ENCODE results near the gene IBA57. TPM values are rescaled to one million over a fixed set of nuclear protein-coding genes. Genes with fewer than 3 reads are reported as not detected.

Gene IBA57
- 12.7 TPM for total RNA-seq
- long read RNA-seq, full-length matches to known transcripts: 7 of 11 reads
- long read RNA-seq, partial matches to known transcripts: 1 of 11 reads
- long read RNA-seq, other reads (novel, unspliced or antisense): 3 of 11 reads

GRCh38 chr1:228165372-228166169 is at the start of gene IBA57:
Gene IBA57, plus strand, starts transcription at chr1:228165804. Its CDS starts 13 bp downstream, at chr1:228165817.
- ATAC-seq (peak; percentile 94), DNase-seq (ENCODE audit: missing footprints) (peak; percentile 100)
- intact Hi-C loops (cut with DNase I): loop anchor here (1.0 to 2.0 kb wide), 3 partner anchors 25 to 42 kb away; partner anchors contain the start of gene GUK1

DNA sequence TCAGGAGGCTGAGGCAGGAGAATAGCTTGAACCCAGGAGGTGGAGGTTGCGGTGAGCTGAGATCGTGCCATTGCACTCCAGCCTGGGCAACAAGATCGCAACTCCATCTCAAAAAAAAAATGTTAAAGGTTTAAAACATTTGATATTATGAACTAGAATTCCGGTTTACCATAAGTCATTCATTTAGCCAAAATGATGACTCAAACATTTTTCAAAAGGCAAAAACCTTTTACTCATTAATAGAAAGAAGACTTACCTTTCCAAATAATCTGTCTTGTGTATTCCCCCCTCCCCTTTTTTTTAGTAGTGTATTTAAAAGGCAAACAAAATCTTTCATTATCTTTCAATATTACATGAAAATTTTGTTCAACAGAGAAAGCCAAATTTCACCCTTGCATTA is 48.3 kb upstream of the IBA57 start:
- no peak for ATAC-seq
- no peak for DNase-seq (ENCODE audit: missing footprints)
- intact Hi-C loops (cut with DNase I): no loop called here

- ATAC-seq: no peak
- intact Hi-C loops (cut with DNase I): no loop called here
- no peak for DNase-seq (ENCODE audit: missing footprints)
These were observed 47.6 kb upstream of the IBA57 start for GRCh38 chr1:228118040-228118439.

DNA sequence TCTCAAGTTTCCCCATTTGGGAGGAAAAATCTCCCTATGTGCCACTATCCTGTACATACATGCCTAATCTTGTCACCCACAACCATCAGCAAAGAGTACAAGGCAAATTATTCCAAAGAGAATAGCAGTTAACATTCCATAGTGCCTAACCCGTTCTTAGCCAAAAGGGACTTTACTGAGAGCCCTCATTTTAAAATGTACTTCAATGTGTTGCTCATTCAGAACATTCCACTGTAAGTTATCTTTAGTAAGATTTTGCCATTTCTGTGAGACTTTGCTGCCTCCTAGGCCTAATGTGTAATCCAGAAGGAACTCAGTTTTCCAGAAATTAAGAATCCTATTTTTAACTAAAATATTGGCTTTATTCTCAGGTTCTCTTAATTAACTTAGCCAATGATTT is 45.3 kb upstream of the IBA57 start:
- intact Hi-C loops (cut with DNase I): no loop called here
- ATAC-seq (no peak), DNase-seq (ENCODE audit: missing footprints) (no peak)

DNA sequence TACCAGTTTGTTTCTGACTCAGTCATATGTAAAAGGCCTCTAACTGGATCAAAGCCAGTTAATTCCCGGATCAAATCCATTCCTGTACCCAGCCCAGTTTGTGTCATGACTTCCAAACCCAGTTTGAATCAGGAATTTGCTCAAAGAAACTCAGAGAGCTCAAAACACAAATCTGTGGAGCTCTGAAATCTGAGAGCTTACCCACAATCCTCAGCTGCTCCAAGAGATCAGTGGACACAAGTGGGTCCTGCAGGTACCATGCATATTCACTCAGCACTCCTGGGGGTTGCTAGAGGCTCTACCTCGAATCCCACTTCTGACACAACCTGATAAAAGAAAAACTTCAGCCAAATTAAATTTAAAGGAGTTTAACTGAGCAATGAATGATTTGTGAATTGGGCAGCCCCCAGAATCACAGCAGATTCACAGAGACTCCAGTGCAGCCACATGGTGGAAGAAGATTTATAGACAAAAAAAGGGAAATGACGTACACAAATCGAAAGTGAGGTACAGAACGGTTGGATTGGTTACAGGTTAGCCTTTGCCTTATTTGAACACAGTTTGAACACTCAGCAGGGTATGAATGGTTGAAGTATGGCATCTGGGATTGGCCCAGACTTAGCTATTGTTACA is 44.6 kb upstream of the IBA57 start:
- intact Hi-C loops (cut with DNase I): no loop called here
- ATAC-seq (no peak), DNase-seq (ENCODE audit: missing footprints) (no peak)

DNA sequence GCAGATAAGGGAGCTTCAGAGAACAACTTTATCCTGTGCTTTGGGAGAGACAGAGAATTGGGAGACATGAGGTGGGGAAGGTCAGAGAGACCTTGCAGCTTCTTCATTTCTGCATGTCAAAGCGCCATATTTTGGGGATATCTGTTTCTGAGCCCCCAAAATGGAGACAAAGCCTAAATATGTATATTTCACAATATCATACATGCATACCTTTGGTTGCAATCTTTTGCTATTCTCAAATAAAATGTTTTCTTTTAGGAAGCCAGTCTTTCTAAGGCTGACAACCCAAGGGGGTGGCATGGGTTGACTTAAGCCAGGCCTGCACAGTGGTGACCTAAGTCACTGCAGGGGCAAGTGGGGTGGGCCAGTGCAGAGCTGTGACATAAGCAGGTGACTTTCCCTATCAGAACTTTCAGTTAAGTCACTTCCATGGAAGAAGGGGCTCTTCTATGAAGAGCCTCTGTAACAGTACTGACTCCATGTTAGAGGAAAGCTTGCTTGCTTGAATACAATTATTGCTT is 42.6 kb upstream of the IBA57 start:
- ATAC-seq (no peak), DNase-seq (ENCODE audit: missing footprints) (no peak)
- intact Hi-C loops (cut with DNase I): no loop called here

DNA sequence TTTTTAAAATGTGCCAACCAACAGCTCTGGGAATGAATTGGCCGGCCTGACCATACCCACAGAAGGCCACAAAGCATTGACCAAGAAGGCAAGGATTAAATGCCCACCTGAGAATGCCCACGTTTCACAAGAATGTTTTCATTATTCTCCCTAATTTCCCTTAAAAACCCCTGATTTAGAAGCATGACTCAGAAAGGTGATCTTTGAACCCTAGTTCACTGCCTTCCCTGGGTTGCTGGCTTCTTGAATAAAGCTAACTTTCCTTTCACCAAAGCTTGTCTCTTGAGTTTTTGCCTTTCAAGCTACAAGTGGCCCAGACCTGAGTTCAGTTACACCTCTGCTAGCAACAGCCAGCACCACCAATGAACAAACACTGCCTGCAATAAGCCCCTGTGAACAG is 42.1 kb upstream of the IBA57 start:
- DNase-seq (ENCODE audit: missing footprints) (no peak), ATAC-seq (no peak)
- intact Hi-C loops (cut with DNase I): no loop called here

DNA sequence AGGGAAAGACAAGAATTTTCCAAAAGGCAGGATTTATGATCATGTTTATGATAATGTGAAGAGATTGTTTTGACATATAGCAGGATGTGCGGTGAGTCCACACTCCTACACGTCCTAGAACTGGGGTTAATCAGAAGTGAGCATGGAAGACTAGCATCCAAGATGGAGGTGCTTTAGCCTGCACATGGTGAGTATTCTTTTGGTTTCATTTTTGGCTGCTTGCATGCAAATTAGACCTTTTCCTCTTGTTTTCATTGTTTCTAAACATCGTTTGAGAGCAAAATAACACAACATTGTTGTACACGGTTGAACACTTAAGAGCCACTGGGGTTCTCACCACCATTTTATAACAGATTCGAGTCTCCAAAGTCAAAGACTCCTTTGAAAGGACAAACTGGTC is 40.4 kb upstream of the IBA57 start:
- no peak for ATAC-seq
- intact Hi-C loops (cut with DNase I): no loop called here
- no peak for DNase-seq (ENCODE audit: missing footprints)

DNA sequence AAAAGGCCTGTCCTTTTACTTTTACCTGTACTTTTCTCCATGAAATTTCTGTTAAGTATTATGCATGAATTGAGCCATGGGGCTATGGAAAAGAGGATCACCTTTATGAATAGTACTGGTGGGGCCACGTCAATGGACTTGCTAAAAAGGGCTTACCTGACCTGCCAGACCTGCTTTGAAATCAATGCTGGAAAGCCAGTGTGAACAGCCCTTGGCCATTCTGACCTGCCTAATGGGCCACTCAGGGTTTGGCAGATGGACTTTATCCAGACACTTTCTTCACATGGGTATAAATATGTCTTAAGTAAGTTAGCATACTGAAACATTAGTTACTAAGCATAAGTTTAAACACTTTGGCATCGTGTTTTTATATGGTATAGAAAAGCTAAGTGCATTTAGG is 33.8 kb upstream of the IBA57 start:
- DNase-seq (ENCODE audit: missing footprints) (no peak), ATAC-seq (no peak)
- intact Hi-C loops (cut with DNase I): loop anchor here (2.0 kb wide), 2 partner anchors 35 to 383 kb away; no protein-coding TSS in a partner anchor

DNA sequence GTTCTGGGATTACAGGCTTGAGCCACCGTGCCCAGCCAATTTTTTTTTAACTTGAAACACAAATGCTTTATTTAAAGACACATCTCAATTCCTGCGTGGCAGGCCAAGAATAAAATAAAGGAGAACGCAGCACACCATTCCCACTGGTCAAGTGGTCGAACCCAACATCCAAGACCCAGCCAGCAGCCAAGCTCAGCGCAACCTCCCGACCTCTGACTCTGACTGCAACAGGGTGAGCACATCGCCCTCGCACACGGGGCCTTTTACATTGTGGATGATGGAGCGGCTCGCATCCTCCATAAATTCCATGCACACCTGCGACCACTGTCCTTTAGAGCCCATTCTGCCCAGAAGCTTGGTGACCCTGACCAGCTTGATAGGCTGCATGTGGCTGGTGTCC is 31.0 kb upstream of the IBA57 start:
- DNase-seq (ENCODE audit: missing footprints) (no peak), ATAC-seq (no peak)
- intact Hi-C loops (cut with DNase I): no loop called here

- intact Hi-C loops (cut with DNase I): no loop called here
- no peak for DNase-seq (ENCODE audit: missing footprints)
- no peak for ATAC-seq
These were observed 28.7 kb upstream of the IBA57 start for GRCh38 chr1:228136901-228137300.

- ATAC-seq (no peak), DNase-seq (ENCODE audit: missing footprints) (no peak)
- intact Hi-C loops (cut with DNase I): no loop called here
These were observed 26.1 kb upstream of the IBA57 start for GRCh38 chr1:228139406-228139930.

DNA sequence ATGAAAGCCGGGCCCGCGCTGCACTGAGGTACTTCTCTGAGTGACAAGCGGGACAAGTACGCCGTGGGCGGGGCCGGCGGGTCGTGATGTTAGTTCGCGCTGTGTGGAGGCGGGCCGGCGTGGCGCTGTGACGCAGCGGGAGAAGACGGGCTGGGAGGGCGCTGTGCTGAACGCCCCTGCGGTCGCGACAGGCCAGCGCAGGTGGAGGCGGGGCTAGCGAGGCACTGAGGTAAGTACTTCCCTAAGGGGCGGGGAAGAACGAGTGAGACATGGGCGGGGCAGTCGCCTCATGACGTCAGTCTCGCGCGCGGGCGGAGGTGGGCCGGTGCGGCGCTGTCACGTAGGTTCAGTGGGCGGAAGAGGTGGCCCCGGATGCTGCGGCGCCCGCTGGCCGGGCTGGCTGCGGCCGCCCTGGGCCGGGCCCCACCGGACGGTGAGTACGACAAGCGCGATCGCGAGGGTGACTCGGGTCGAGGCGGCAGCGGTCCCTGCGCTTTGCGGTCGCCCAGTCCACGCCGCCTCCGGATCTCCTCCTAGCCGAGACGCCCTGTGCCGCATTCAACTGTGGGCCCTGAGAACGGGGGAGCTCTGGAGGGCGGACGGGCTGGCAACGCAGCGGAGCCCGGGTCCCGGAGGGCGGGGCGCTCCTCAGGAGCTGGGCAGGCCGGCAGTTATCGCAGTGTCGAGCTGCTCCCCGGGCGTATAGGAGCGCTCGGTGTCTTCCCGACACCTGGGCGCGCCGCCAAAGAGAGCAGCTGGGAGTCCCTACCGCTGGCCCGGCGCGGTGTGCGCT is 25.5 kb upstream of the IBA57 start, which contains the start of gene GUK1:
Gene GUK1, plus strand, starts transcription at position 349 of the 793 bp plus-strand sequence. Its CDS starts 24 bp downstream, at position 373.
- DNase-seq (ENCODE audit: missing footprints) (peak; percentile 100), ATAC-seq (peak; percentile 95)
- intact Hi-C loops (cut with DNase I): loop anchor here (1.0 to 2.0 kb wide), 3 partner anchors 25 to 69 kb away; partner anchors contain the start of genes IBA57, MRPL55 and OBSCN

DNA sequence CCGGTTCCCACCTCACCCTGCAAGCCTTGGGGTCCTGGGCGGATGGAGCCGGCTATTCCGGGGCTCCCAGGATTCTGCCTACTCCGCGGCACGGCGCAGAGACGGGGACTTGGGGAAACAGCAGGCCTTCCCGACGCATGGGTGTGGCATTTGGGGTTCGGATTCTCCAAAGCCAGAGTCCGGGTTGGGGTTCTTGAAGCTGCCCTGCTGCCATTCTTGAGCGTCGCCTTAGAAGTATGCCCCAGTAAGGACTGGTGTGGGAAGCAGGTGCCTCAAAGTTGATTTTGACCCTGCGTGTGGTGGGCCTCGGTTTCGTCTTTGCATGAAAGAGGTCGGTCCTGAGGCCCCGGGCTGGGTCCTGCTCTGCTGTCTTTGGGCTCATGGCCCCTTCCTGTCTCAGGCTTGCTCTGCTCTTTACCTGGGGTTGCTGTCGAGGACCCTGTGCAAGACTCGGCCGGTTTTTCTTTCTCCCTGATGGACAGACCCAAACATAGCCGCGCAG is 24.8 kb upstream of the IBA57 start:
- no peak for ATAC-seq
- intact Hi-C loops (cut with DNase I): loop anchor here (1.0 to 2.0 kb wide), 4 partner anchors 22 to 68 kb away; partner anchors contain the start of genes IBA57, MRPL55 and OBSCN
- DNase-seq (ENCODE audit: missing footprints): no peak

DNA sequence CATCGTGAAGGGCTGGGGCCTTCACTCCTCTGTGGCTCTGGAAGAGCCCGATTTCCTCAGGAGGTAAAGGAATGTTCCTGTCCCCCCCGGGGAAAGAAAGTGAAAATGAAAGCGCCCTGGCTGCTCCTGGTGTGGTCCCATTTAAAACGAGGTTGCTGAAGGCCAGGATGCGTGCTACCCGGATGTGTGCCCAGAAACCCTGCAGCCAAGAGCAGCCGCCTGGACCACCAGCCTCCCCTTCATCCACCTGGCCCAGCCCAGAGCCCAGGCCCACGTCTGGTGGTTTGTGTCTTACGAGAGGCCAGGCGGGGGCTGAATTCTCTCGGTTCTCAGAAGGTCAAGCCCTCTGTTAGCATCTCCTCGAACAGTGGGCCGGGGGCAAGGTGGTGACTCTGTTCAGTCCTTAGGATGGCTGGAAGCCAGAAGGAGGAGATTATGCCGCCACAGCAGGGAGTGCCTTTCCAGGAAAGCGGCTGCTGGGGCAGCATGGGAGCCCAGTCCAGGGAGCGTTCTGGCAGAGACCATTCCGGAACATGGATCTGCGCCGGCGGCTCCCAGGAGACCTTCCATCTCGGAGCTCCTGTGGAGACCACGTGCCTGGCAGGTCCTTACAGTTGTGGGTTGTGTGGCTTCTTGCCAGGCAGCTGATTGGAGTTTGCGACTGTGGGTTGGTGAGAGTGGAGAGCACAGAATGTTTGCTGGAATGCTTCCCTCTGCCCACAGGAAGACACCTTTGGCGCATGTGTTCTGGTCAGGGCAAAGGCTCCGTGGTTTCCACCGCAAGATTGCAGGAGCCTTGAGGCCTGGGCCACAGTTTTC is 24.2 kb upstream of the IBA57 start:
- intact Hi-C loops (cut with DNase I): loop anchor here (1.0 to 2.0 kb wide), 3 partner anchors 21 to 67 kb away; partner anchors contain the start of genes MRPL55 and OBSCN
- peak; percentile 85 for DNase-seq (ENCODE audit: missing footprints)
- ATAC-seq: no peak

DNA sequence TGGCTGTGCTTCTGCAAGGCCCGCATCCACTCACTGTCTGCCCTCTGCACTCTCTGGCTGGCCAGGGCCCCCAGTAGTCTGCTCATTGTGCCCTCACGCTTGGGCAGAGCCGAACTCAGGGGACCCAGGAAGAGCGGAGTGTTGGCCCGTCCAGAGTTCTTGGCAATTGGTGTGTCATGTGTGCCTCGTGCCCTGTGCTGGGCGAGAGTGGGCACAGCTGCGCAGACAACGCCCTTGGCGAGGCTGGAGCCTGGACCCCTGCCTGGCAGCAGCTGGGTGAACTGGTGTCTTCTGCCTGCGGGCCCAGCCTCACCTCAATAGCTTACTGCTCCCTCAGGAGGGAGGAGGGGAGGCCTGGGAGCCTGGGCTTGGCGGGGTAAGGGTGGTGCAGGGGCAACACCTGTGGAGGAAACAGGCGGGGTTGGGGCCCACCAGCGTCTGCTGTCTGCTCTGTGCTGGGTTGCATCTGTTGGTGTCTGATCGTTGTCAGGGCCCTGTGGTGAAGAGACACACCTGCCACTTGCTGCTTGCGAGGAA is 23.4 kb upstream of the IBA57 start:
- intact Hi-C loops (cut with DNase I): no loop called here
- ATAC-seq: no peak
- DNase-seq (ENCODE audit: missing footprints): no peak

GRCh38 chr1:228142701-228143136 is 22.9 kb upstream of the IBA57 start:
- intact Hi-C loops (cut with DNase I): no loop called here
- no peak for ATAC-seq
- peak; percentile 59 for DNase-seq (ENCODE audit: missing footprints)
